Upper lobe of right lung (tissue), 1 donor: Measurements from ENCODE around the gene CD36. TPM values are rescaled to one million over a fixed set of nuclear protein-coding genes. Genes with fewer than 3 reads are reported as not detected.

Experiments used
- ATAC-seq: fragments of 200-7000 bp; cut with Tn5 transposase; one replicate; pipeline ENCODE4 v1.9.1; 2020; ENCODE audit warnings: mild to moderate bottlenecking, moderate library complexity
- DNase-seq: peaks from one replicate; pipeline ENCODE4 v3.0.0-alpha.2; 2020
- H3K27ac ChIP-seq: fragments of 200-600 bp; one replicate; pipeline ENCODE4 v1.8.0; 2022
- H3K27me3 ChIP-seq: fragments of 200-600 bp; one replicate; pipeline ENCODE4 v1.8.0; 2022; ENCODE audit warnings: mild to moderate bottlenecking
- H3K36me3 ChIP-seq: fragments of 200-600 bp; one replicate; pipeline ENCODE4 v1.8.0; 2022
- H3K4me1 ChIP-seq: fragments of 200-600 bp; one replicate; pipeline ENCODE4 v1.8.0; 2022
- H3K4me3 ChIP-seq: fragments of 200-600 bp; one replicate; pipeline ENCODE4 v1.8.0; 2022; ENCODE audit warnings: mild to moderate bottlenecking
- H3K9me3 ChIP-seq: fragments of 200-600 bp; one replicate; pipeline ENCODE4 v1.8.0; 2022
- CTCF ChIP-seq: fragments of 200-600 bp; IDR thresholded peaks from one replicate; pipeline ENCODE4 v1.8.0; 2022; ENCODE audit warnings: antibody characterized with exemption
- intact Hi-C: fragments of 100-400 bp; cut with DNase I; formaldehyde crosslinking; loops from one replicate; pipeline ENCODE4 v1.11.0; 2022
- total RNA-seq: library from RNA; stranded (reverse); fragmentation: NEBNext Ultra II Directional; extraction: Animal tissue kit (Norgen Biotek cat#: 25700); gene quantifications from one replicate; pipeline ENCODE4 v1.2.1, GENCODE V29; 2021
- donor health status: DM: no; HTN: yes; CAD: no; lungs with severe emphysema.

CD36 gene
- total RNA-seq, 1 donor from 2014 or later = 115 TPM

GRCh38 chr7:80614851-80615271 lies 23.6 kb upstream of the CD36 start:
- peaks cover 16% of the 10 kb centered on the region for H3K4me1 ChIP-seq
- no peak overlapping the region for H3K27ac ChIP-seq
- intact Hi-C loops = no loop called here
- H3K9me3 ChIP-seq = no peaks in the 10 kb centered on the region
- peak; percentile 60 for ATAC-seq
- no peak overlapping the region for H3K4me3 ChIP-seq
- no peaks in the 10 kb centered on the region for H3K27me3 ChIP-seq
- H3K36me3 ChIP-seq = no peaks in the 10 kb centered on the region
- no peak for TF ChIP-seq CTCF
- no peak for DNase-seq

GRCh38 chr7:80618096-80618495 lies 20.3 kb upstream of the CD36 start:
- Histone ChIP-seq H3K36me3 (no peaks in the 10 kb centered on the region), H3K27me3 (no peaks in the 10 kb centered on the region), H3K4me1 (peaks cover 9% of the 10 kb centered on the region), H3K9me3 (no peaks in the 10 kb centered on the region), H3K4me3 (no peak overlapping the region), H3K27ac (no peak overlapping the region)
- intact Hi-C loops = no loop called here
- TF ChIP-seq CTCF = no peak
- ATAC-seq (peak; percentile 91), DNase-seq (no peak)

- DNase-seq = no peak
- no peaks in the 10 kb centered on the region for H3K36me3 ChIP-seq
- no peaks in the 10 kb centered on the region for H3K9me3 ChIP-seq
- no peak for TF ChIP-seq CTCF
- no peak for ATAC-seq
- H3K4me3 ChIP-seq = no peak overlapping the region
- intact Hi-C loops = no loop called here
- H3K27ac ChIP-seq = no peak overlapping the region
- H3K4me1 ChIP-seq = peaks cover 10% of the 10 kb centered on the region
- no peaks in the 10 kb centered on the region for H3K27me3 ChIP-seq
These were observed 18.7 kb upstream of the CD36 start for GRCh38 chr7:80619741-80620140.

GRCh38 chr7:80622541-80622940 lies 15.9 kb upstream of the CD36 start:
- no peaks in the 10 kb centered on the region for H3K36me3 ChIP-seq
- H3K4me1 ChIP-seq = peaks cover 10% of the 10 kb centered on the region
- no peaks in the 10 kb centered on the region for H3K27me3 ChIP-seq
- no peaks in the 10 kb centered on the region for H3K9me3 ChIP-seq
- no peak overlapping the region for H3K27ac ChIP-seq
- intact Hi-C loops = no loop called here
- H3K4me3 ChIP-seq = no peak overlapping the region
- DNase-seq (no peak), ATAC-seq (no peak)
- TF ChIP-seq CTCF = no peak

GRCh38 chr7:80623503-80624252 lies 14.8 kb upstream of the CD36 start:
- no peak for TF ChIP-seq CTCF
- no peaks in the 10 kb centered on the region for H3K36me3 ChIP-seq
- ATAC-seq (peak; percentile 93), DNase-seq (no peak)
- H3K4me3 ChIP-seq = peak overlapping the region; percentile 25
- intact Hi-C loops = no loop called here
- no peaks in the 10 kb centered on the region for H3K27me3 ChIP-seq
- H3K4me1 ChIP-seq = peaks cover 10% of the 10 kb centered on the region
- H3K27ac ChIP-seq = no peak overlapping the region
- H3K9me3 ChIP-seq = no peaks in the 10 kb centered on the region
